PC-9 (cell line): ENCODE results near the gene ING3.

ENCODE experiments used
- CTCF ChIP-seq: fragments of 200-600 bp; sonication (generic); conservative IDR thresholded peaks from 2 replicates; pipeline ENCODE4 v1.6.1; 2017; ENCODE audit warnings: mixed run types, antibody characterized with exemption, mild to moderate bottlenecking, moderate library complexity
- EZH2 ChIP-seq: fragments of 200-600 bp; sonication (generic); IDR thresholded peaks from 2 replicates; pipeline ENCODE4 v1.8.0; 2017; ENCODE audit warnings: antibody characterized with exemption, low read depth

- TF ChIP-seq CTCF (no peak), EZH2 (no peak)
Observed at GRCh38 chr7:120947980-120948379, 2.6 kb upstream of the ING3 start.
